SH-SY5Y (cell line): Measurements from ENCODE around the gene IRF4.

Experiments used
- GATA2 ChIP-seq: IDR thresholded peaks from 2 replicates; pipeline ENCODE4 v1.6.1; 2011; ENCODE audit warnings: mild to moderate bottlenecking, low read depth, low read length
- GATA3 ChIP-seq: IDR thresholded peaks from 2 replicates; pipeline ENCODE4 v1.6.1; 2011; ENCODE audit warnings: low read depth, mild to moderate bottlenecking, low read length, moderate library complexity

GRCh38 chr6:401239-401993 is 9.9 kb downstream of the IRF4 start:
- no peak for TF ChIP-seq GATA2
- no peak for TF ChIP-seq GATA3
